Measurements from ENCODE around the gene ESR1.
"Not testable (repeated sequence)": the region's sequence is repeated elsewhere in the genome, so short reads cannot be mapped to it uniquely, and the experiment has no call there.

Gene ESR1

DNA sequence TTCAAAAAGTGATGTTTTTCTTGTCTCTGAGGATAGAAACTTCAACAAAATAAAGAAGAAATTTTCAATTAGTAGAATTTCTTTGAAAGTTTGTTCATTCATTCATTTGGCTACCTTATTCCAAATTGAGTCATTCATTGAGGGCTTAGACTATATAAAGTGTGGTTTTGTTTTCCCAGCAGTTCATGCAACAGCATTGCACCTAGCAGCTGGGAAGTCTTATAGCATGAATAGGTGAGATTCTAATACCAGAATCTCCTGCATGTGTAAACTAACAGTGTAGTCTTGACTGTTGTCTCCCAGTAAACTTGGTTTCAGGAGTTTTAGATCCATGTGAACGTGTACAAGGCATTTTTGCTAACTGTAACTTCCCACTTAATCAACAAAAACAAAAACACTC lies 7.1 kb downstream of the ESR1 start:
- DNase-seq, result no peak

DNA sequence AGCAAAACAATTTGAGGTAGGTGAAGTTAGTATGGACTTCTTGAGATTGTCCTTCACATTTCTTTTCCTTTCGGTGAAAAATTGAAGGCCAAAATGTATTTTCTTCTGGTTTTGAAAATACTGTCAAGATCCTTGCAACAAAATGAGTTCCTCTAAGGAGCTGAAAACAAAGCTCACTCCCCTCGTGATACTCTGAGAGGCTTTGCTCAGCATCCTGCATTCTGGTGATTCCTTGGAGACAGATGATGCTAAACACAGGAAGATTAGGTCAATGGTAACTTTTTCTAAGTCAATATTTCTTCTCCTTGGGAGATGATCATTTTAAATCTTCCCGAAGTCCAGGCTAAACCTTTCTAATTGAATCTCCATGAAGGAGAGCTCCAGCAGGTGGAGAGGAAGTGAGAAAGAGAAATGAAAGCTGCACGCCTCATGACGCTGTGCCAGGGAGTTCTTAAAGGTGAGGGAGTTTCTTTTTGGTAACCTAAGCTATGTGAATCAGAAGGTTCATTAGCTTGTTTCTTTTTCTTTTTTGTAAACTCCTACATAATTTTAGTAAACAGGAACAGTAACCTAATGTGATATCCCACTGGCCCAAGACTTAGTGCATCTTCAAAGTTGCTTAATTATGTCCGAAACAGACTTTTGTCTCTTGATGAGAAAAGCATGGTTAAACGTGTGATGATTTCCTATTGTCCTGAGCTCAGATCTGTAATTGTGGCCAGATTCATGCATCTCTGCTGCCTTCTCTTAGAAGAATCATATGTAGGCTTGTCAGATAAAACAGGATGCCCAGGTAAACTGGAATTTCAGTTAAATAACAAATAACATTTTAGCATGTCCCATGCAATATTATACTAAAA lies 15.0 kb downstream of the ESR1 start:
- no peak for DNase-seq

DNA sequence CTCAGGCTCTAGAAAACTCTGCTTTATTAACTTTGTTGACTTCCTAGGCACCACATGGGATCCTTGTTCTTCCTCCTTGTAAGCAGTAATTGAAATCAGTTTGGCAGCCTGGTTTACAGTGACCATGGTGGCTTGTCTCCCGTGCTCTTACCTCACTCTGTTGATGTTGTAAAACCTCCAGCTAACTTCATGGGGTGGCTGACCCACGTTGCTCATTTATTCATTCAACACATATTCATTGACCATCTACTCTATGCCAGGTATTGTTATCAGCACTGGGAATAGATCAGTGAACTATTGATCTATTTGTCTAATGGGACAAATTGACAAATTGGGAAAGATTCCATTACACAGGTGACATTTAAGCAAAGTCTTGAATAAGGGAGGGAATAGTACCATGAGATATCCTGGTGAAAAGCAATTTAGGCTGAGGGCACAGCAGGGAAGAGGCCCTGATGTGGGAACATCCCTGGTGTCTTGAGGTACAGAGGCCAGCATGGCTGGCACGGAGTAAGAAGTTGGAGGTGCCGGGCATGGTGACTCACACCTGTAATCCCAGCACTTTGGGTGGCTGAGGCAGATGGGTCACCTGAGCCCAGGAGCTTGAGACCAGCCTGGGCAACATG lies 19.1 kb downstream of the ESR1 start:
- no peak for DNase-seq

DNA sequence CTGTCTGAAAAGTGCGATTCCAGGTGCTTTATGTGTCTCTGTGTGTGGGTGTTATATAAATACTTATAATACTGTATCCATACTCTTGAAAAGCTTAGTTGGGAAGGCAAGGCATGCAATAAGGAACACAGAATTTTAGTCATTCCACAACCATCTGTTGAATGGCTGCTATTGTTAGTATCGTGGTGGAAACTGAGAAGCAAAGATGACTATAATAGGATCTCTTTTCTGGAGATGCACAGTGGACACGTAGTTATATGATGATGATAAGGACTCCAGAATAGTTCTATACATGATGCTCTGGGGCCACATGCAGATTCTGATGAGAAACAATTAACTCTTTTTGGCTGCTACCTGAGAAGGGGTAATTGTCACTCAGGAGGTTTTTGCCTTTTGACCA lies 25.2 kb downstream of the ESR1 start:
- DNase-seq, result no peak

DNA sequence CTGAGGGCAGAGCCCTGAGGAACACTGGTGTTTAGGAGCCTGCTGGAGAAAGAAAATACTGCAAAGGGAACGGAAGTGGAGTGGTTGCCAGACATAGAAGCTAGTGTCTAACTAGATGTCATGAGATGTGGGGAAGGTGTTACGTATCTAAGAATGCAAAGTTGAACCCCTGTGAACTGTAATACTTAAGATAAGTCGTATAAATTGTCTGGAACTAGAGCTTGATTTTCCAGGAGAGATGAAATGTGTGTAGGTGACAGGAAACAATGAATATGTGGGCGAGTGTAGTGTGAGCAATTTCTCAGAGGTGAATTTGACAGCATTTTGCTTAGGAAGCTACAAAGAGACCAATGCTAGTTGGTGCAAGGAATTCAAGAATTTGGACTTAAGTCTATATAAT lies 27.9 kb downstream of the ESR1 start:
- no peak for DNase-seq

DNA sequence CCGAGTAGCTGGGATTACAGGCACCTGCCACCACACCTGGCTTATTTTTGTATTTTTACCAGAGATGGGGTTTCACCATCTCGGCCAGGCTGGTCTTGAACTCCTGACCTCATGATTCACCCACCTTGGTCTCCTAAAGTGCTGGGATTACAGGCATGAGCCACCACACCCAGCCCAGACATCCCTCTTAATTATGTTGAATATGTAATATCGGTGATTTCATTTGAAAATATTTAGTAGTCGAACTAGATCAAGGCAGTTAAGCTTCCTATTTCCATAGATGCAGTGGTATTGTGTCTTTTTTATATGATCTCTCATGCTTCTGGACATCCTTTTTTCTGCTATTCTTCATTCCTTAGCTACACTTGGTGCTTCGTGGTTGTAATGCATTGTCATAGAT lies 29.7 kb downstream of the ESR1 start:
- no peak for DNase-seq

DNA sequence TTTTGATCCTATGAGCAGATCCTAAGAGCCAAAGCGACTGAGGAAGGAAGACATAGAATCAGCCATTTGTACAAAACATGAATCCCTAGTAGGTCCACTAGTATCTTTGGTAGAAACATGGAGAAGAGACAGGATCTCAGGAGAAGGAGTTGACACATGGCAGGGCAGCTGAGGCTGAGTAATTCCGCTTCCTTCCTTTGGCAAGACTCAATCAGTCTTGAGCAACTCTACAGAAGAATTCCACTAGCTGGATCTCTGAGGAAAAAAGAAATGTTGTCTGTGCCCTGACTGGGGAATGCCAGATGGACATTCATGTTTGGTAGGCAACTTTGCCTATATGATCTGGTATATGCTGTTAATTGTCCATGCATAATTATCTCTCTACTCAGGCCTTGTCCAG lies 35.3 kb downstream of the ESR1 start:
- DNase-seq, result no peak

DNA sequence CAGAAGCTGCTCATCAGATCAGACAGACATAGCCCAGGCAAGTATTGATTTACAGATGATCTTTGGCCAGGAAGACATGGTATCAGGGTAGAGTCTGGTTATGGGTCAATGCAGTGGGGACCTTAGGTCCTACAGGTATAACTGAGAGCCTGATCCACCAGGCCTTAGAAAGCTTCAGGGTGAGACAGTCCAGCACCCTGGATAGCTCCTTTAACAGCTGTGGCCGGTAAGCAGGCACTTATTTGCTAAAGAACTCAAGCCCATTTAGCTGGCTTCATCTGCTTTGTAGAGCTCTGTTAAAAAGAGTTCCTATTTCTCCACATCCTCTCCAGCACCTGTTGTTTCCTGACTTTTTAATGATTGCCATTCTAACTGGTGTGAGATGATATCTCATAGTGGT lies 39.6 kb downstream of the ESR1 start:
- no peak for DNase-seq

DNA sequence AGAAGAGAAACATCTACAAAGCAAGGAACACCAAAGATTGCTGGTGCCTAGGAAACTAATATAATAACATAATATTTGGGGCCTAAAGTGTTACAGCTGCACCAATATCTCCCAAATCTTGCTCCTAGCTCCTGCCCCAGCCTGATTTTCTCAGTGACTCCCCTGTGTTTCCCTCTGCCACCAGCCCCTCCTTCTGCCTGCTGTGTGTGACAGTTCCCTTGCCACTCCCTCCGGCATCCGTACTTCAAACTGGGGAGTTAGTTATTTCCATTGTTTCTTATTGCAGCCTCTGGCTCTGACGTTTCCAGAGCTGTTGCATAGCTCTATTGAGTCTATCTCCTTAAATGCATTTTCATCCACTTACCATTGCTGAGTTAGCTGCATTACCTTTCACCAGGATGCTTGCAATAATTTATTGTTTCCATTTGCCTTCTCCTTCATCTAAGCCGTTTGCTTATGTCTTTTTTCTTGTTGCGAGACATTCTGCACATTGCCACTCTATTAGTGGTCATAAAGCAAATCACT lies 43.1 kb downstream of the ESR1 start:
- DNase-seq, result no peak

DNA sequence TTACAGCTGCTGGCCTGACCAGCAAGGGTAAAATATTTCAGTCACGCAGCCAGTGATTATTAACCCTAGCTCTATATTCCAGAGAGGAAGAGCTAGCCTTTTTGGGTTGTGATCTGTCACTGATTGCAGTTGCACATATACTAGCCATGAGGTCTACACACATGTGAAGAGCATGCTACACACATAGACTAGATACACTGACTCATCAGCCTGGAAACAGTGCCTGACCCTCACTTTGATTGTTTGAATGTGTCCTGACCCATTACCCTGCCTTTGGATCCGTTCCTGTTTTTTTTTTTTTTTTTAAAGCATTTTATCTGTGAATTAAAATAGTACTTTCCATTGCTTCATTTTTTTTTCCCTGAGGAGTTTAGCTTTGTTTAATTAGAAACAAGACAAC lies 50.8 kb downstream of the ESR1 start:
- no peak for DNase-seq

DNA sequence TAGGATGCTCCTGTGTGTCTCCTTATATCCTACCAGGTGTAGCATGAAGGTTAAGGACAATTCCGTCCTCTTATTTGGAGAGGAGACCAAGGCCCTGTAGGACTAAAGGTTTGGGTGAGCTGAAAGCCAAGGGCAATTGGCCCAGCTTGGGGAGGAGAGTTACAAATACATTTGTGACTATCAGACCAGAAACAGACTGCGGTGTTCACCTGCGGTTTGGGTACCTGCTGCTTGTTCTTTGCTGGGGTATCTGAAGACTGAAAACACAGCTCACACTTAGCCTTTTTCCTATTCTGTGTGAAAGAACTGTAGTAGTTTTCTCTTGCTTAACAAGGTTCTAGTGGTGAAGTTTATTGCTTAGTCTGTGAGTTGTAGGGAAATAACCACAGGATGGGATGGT lies 55.0 kb downstream of the ESR1 start:
- no peak for DNase-seq

DNA sequence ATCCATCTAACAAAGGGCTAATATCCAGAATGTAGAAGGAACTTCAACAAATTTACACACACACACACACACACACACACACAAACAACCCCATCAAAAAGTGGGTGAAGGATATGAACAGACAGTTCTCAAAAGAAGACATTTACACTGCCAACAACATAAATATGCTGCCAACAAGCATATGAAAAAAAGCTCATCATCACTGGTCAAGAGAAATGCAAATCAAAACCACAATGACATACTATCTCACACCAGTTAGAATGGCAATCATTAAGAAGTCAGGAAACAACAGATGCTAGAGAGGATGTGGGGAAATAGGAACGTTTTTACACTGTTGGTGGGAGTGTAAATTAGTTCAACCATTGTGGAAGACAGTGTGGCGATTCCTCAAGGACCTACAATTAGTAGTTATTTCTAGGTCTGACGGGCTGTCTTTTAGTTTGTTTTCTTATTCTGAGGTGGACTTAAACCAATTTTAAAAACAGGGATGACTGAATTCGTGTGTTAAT lies 59.9 kb downstream of the ESR1 start:
- DNase-seq, result not testable (repeated sequence)

DNA sequence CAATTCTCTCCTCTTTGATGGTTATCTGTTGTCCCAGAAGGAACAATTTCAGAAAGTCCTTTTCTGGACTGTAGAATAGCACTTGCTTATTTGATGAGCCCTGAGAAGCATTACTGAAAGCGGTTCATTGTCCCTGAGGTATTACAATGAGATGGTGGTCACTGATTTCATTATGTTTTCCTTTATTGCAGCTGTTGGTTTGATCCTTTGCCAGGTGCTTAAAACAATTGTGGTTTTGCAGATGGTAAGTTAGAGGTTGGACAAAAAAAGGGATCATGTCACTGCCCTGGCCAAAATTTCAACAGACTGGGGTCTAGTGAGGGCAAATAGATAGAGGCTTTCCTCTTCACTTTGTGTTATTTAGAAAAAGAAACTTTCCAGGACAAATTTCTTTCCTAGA lies 61.9 kb downstream of the ESR1 start:
- no peak for DNase-seq

DNA sequence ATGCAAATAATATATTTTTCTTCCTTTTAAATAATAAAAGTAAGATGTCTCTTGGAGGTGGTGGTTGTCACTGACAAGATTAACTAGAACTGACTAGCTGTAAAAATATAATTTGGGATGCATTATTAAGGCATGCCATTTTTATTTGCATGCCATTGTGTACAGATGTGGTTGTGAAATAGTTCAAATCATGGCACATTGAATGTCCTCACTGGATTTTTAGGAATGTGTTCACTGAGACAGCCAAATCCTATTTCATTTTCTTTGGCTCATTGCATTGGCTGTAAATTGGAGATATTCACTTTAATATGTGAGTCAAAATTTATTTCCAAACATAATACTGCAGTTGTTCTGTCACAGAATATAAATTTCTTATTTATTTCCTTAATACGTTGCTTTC lies 62.3 kb downstream of the ESR1 start:
- DNase-seq, result no peak

DNA sequence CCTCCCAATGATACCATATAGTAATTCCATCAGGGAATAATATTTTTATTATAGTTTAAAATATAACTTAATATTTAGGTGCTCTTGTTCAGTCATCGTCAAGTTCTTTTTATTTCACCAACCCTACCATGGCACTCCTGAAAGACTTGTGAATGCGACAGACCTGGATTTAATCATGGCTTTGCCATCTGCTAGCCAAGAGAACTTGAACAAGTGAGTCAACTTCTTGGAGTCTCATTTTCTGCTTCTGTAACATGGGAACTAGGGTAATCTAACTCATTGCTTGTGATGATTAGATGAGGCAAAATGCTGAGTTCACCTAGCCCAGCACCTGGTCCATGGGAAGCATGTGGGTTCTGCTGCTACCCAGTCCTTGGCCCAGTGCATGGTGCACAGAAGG lies 62.9 kb downstream of the ESR1 start:
- DNase-seq, result no peak

DNA sequence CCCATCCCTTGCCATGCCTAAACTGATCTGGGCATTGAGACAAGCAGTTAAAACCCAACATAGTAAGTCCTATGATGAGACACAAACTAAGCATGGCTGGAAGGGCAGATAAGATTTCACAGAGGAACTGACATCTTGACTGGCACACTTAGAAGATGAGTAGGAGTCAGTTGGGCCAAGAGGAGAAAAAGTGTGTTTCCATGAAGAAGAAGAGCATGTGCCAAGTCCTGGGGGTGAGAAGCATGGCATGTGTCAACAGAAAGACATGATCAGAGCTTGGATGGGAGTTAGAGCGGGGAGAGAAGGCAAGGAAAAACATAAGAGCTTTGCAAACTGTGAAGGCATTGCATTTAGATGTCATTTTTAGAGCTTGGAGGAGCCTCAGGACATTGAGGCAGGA lies 68.0 kb downstream of the ESR1 start:
- DNase-seq, result no peak

DNA sequence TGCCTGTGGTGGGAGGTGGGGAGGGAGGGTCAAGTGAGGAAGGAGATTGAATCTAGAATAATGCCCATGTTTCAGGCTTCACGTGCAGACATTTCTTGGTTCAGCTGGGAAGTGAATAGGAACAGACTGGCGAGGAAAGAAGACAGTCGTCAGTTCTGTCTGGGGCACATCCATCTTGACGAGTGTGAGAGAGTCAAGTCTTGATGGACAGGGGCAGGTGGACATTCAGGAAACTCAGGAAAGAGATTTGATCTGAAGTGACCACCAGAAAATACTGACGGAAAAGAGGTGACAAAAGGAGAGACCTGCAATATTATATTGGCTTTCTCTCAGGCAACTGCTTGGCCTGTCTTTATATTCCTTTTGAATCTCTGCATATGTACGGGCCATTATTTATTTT lies 68.6 kb downstream of the ESR1 start:
- DNase-seq, result no peak

DNA sequence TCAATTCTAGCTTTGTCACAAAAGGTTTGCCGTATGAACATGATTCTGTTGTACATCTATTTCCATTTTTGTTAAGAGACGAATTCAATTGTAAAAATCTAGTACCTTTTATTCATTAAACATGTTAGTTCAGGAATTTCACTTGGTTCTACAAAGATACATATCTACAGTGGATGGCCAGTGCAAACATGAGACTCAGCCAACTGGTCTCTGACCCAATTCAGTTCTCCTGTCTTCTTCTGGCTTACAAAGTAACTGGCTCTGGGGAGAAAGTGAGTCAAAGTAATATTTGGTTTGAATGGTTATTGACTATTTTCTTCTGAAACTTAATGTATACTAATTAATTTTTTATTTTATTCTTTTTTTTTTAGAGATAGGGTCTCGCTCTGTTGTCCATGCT lies 70.0 kb downstream of the ESR1 start:
- DNase-seq, result no peak

DNA sequence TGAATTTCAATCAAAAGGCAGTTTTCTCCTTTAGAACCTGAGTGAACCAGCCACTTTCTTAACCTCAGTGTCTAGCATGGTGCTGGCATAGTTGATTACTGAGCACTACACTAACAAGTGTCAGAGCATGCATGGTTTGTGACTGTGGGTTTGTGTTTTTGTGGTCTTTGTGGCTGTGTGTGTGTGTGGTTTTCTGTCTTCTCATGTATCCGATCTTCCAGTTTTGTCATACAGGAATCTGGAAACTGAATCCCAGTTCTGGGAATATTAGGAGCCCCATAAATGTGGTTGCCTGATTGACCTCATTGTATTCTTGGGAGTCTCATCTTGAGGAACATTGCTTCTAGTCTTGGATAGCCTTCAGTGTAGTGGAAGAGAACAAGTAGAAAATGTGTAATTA lies 73.7 kb downstream of the ESR1 start:
- DNase-seq, result no peak

DNA sequence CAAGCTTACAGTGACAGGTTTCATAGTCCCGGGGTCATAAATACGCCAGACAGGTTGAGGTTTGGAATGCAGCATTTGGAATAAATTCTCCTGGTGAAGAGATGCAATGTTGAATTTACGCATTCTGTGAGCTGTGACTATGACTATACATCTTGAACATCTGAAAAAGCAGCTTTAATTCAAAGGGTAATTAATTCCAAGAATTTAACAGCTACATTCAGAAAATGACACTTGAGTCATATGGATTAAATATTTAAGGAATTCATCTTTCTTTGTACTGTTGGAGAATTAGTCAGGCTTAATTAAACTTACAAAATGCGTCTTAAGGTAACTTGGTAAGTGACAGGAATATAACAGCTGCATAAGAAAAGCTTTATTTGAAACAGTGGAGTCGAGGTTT lies 74.7 kb downstream of the ESR1 start:
- no peak for DNase-seq

DNA sequence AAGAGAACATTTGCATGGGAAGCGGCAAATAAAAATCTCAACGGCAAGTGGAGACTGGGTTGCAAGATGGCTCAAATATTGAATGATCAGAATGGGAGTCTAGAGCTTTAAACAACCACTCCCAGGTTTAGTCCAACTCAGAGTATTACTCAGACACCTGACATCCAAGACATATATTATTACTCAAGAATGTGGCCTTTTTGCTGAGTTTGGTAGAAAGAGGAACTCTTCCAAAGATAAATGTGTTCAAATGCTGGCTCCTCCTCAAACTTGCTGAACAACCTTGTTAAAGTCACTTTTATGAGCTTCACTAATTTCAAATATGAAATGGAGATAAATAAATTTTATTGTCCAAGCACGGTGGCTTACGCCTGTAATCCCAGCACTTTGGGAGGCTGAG lies 77.8 kb downstream of the ESR1 start:
- DNase-seq, result no peak

DNA sequence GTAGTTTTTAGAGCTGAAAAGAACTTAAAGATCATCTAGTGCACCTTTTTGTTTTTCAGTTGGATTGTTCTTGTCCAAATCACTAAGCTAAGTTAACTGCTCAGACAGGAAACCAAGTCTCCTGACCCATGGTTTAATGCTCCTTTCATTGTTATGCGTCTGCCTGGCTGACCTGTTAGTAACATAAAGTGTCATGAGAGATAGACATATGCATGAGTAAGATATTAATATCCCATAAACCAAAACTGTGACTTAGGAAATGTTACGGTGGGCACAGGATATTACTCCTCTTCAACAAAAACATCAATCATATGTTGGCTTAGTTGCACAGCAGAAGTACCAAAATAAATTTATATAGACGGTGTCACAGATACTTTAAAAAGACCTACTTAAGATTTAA lies 84.0 kb downstream of the ESR1 start:
- DNase-seq, result no peak

DNA sequence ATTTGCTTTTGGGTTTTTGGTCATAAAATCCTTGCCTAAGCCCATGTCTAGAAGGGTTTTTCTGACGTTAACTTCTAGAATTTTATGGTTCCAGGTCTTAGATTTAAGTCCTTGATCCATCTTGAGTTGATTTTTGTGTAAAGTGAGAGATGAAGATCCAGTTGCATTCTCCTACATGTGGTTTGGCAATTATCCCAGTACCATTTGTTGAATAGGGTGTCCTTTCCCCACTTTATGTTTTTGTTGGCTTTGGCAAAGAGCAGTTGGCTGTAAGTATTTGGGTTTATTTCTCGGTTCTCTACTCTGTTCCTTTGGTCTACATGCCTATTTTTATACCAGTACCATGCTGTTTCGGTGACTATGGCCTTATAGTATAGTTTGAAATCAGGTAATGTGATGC lies 86.9 kb downstream of the ESR1 start:
- not testable (repeated sequence) for DNase-seq

DNA sequence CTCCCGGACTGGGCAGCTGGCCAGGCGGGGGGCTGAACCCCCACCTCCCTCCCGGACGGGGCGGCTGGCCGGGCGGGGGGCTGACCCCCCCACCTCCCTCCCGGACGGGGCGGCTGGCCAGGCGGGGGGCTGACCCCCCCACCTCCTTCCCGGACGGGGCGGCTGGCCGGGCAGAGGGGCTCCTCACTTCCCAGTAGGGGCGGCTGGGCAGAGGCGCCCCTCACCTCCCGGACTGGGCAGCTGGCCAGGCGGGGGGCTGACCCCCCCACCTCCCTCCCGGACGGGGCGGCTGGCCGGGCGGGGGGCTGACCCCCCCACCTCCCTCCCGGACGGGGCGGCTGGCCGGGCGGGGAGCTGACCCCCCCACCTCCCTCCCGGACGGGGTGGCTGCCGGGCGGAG lies 91.7 kb downstream of the ESR1 start:
- DNase-seq, result not testable (repeated sequence)

All from 8988T (cell line).